GM12878 (cell line): ENCODE results near the gene MAN1B1. TPM values are rescaled to one million over a fixed set of nuclear protein-coding genes. Genes with fewer than 3 reads are reported as not detected.

ENCODE experiments used
- ATAC-seq: fragments of 200-7000 bp; cut with Tn5 transposase; 3 replicates; pipeline ENCODE4 v1.9.1; 2020; ENCODE audit warnings: mild to moderate bottlenecking, moderate library complexity
- BruUV-seq: library from RNA; stranded (reverse); fragments of 400-500 nt; replicated peaks from 2 replicates; lab custom pipeline; 2021; lab: Mats Ljungman, UMichigan
- CTCF ChIA-PET: fragments of 300-600 bp; sonication (Branson Sonifier 250); formaldehyde crosslinking; extraction: SDS; loops from one replicate; lab custom pipeline; 2021; ENCODE audit warnings: inconsistent platforms; lab: Yijun Ruan, JAX
- POLR2A ChIA-PET: fragments of 350-600 bp; formaldehyde crosslinking; extraction: SDS; loops from one replicate; lab custom pipeline; 2021; ENCODE audit warnings: inconsistent platforms; lab: Charles Lee
- RAD21 ChIA-PET: fragments of 300-600 bp; sonication (Branson Sonifier 250); formaldehyde crosslinking; loops from one replicate; lab custom pipeline; 2023; ENCODE audit warnings: antibody characterized with exemption; ENCODE audit not compliant: unreplicated experiment; lab: Charles Lee
- SMC1A ChIA-PET: fragments of 300-600 bp; sonication (Branson Sonifier 250); formaldehyde crosslinking; loops from one replicate; lab custom pipeline; 2023; ENCODE audit not compliant: unreplicated experiment, uncharacterized antibody; lab: Charles Lee
- DNase-seq: peaks from one replicate; pipeline ENCODE4 v3.0.0-alpha.2; 2011; ENCODE audit warnings: low read depth, low spot score
- FAIRE-seq: peaks from 3 replicates; lab custom pipeline; 2011; peaks lifted over from hg19 to GRCh38; lab: Jason Lieb, UNC
- H2AFZ ChIP-seq: 2 replicates; pipeline ENCODE4 v1.6.0; 2011; ENCODE audit warnings: low read depth, low read length, control low read depth; ENCODE audit not compliant: control insufficient read depth
- H3K27ac ChIP-seq: 2 replicates; pipeline ENCODE4 v1.5.1; 2011; ENCODE audit warnings: control low read depth; ENCODE audit not compliant: control insufficient read depth, insufficient read depth
- H3K27me3 ChIP-seq, 2 experiments: replicated peaks in 1 of 2; 2 replicates each; pipeline versions ENCODE4 v1.6.0 to v1.6.1; 2011; ENCODE audit warnings: low read length in 1 of 2; ENCODE audit not compliant: control insufficient read depth in 2 of 2, insufficient read depth in 2 of 2
- H3K36me3 ChIP-seq, 2 experiments: 2 replicates each; pipeline ENCODE4 v1.5.1; 2011; ENCODE audit warnings: low read length in 1 of 2; ENCODE audit not compliant: control insufficient read depth in 2 of 2, insufficient read depth in 2 of 2
- H3K4me1 ChIP-seq: 2 replicates; pipeline ENCODE4 v1.6.1; 2011; ENCODE audit warnings: mild to moderate bottlenecking, low read length, moderate library complexity, mixed read lengths; ENCODE audit not compliant: control insufficient read depth, insufficient read depth
- H3K4me2 ChIP-seq: 2 replicates; pipeline ENCODE4 v1.6.0; 2011; ENCODE audit warnings: control low read depth; ENCODE audit not compliant: control insufficient read depth, insufficient read depth
- H3K4me3 ChIP-seq: fragments of 200-600 bp; sonication (generic); 2 replicates; pipeline ENCODE4 v1.5.1; 2016
- H3K79me2 ChIP-seq: 2 replicates; pipeline ENCODE4 v1.6.0; 2011; ENCODE audit warnings: low read length; ENCODE audit not compliant: control insufficient read depth, insufficient read depth
- H3K9ac ChIP-seq: 2 replicates; pipeline ENCODE4 v1.8.0; 2011; ENCODE audit warnings: low read length, control low read depth, mixed read lengths; ENCODE audit not compliant: control insufficient read depth, insufficient read depth
- H3K9me3 ChIP-seq: replicated peaks from 3 replicates; pipeline ENCODE4 v1.5.1; 2011; ENCODE audit warnings: mild to moderate bottlenecking, low read length; ENCODE audit not compliant: control insufficient read depth, insufficient read depth
- H4K20me1 ChIP-seq: 2 replicates; pipeline ENCODE4 v1.6.0; 2011; ENCODE audit not compliant: control insufficient read depth, insufficient read depth
- BACH1 ChIP-seq: fragments of 450-650 bp; IDR thresholded peaks from 2 replicates; pipeline ENCODE4 v1.6.1; 2017; ENCODE audit warnings: mild to moderate bottlenecking, borderline replicate concordance
- BMI1 ChIP-seq: fragments of 450-650 bp; IDR thresholded peaks from 2 replicates; pipeline ENCODE4 v1.6.1; 2016; ENCODE audit warnings: mild to moderate bottlenecking, moderate library complexity, borderline replicate concordance
- BRCA1 ChIP-seq: IDR thresholded peaks from 2 replicates; pipeline ENCODE4 v1.6.1; 2011; ENCODE audit warnings: low read depth, low read length, improper control_type of control experiment
- CBX3 ChIP-seq: fragments of 200-600 bp; sonication (generic); IDR thresholded peaks from 2 replicates; pipeline ENCODE4 v1.6.1; 2016; ENCODE audit warnings: low read depth, borderline replicate concordance
- CREM ChIP-seq: IDR thresholded peaks from 2 replicates; pipeline ENCODE4 v1.6.1; 2014; ENCODE audit warnings: antibody characterized with exemption, low read depth
- CTCF ChIP-seq, 3 experiments: IDR thresholded peaks in 2 of 3; conservative IDR thresholded peaks in 1 of 3; 2 replicates each; pipeline ENCODE4 v1.5.1; 2011; ENCODE audit warnings: low read depth in 3 of 3, low read length in 3 of 3, mild to moderate bottlenecking in 3 of 3, control low read depth in 2 of 3, moderate library complexity in 2 of 3, inconsistent platforms in 1 of 3, mixed read lengths in 1 of 3; ENCODE audit not compliant: control insufficient read depth in 2 of 3, insufficient read depth in 1 of 3; ENCODE audit errors: extremely low read depth in 1 of 3
- E4F1 ChIP-seq: fragments of 450-650 bp; IDR thresholded peaks from 2 replicates; pipeline ENCODE4 v1.6.1; 2018; ENCODE audit warnings: borderline replicate concordance, mild to moderate bottlenecking; ENCODE audit not compliant: partially characterized antibody
- NKRF ChIP-seq: fragments of 450-650 bp; conservative IDR thresholded peaks from 2 replicates; pipeline ENCODE4 v1.6.1; 2017; ENCODE audit warnings: mild to moderate bottlenecking, moderate library complexity
- RBBP5 ChIP-seq: fragments of 200-600 bp; sonication (generic); conservative IDR thresholded peaks from 2 replicates; pipeline ENCODE4 v1.6.1; 2016
- RFX5 ChIP-seq: IDR thresholded peaks from 2 replicates; pipeline ENCODE4 v1.6.1; 2011; ENCODE audit warnings: low read depth, low read length, improper control_type of control experiment
- RUNX3 ChIP-seq: IDR thresholded peaks from 2 replicates; pipeline ENCODE4 v1.6.1; 2012; ENCODE audit warnings: low read length, inconsistent platforms
- SMARCA5 ChIP-seq: fragments of 450-650 bp; IDR thresholded peaks from 2 replicates; pipeline ENCODE4 v1.6.1; 2017; ENCODE audit warnings: mild to moderate bottlenecking
- SP1 ChIP-seq: IDR thresholded peaks from one replicate; pipeline ENCODE4 v1.6.1; 2011; ENCODE audit warnings: low read depth, low read length
- TCF3 ChIP-seq: IDR thresholded peaks from 2 replicates; pipeline ENCODE4 v1.6.1; 2012; ENCODE audit warnings: low read depth, mild to moderate bottlenecking, low read length, borderline replicate concordance; ENCODE audit not compliant: insufficient read depth
- ZBED1 ChIP-seq: IDR thresholded peaks from 2 replicates; pipeline ENCODE4 v1.6.1; 2016; ENCODE audit warnings: borderline replicate concordance
- ZNF207 ChIP-seq: fragments of 450-650 bp; IDR thresholded peaks from 2 replicates; pipeline ENCODE4 v1.6.1; 2014; ENCODE audit warnings: antibody characterized with exemption, mild to moderate bottlenecking, borderline replicate concordance
- WGBS: methylation state at CpG from one replicate; pipeline ENCODE4 v1.1.6; 2016; ENCODE audit warnings: low lambda C conversion rate; ENCODE audit not compliant: insufficient replicate concordance, insufficient coverage; ENCODE audit errors: missing lambda C conversion rate; 5-methylcytosine and 5-hydroxymethylcytosine counted together
- in situ Hi-C: fragments of 300-500 bp; cut with MboI; formaldehyde crosslinking; loops from 9 replicates; pipeline ENCODE4 v1.14.3; 2018; ENCODE audit warnings: mixed read lengths
- intact Hi-C: fragments of 100-400 bp; cut with micrococcal nuclease; formaldehyde crosslinking; loops from one replicate; pipeline ENCODE4 v1.14.2; 2022; ENCODE audit not compliant: unreplicated experiment
- polyA plus RNA-seq, 11 experiments: library from polyadenylated mRNA; depleted of rRNA in 4 of 11; unstranded in 6 of 11; stranded (reverse) in 5 of 11; fragments of >200 nt; fragmentation: Nextera tagmentation in 4 of 11; fragmentation: Illumina TruSeq in 1 of 11; extraction: Ambion mirVana in 4 of 11; extraction: Trizol in 1 of 11; gene quantifications; 1 replicate in 1 of 11; 2 replicates in 10 of 11; pipeline versions ENCODE4 v1.2.1 to v1.2.3, GENCODE V29; 2011 to 2016; ENCODE audit warnings: inconsistent platforms in 2 of 11, missing spikeins in 2 of 11, low read depth in 1 of 11
- total RNA-seq, 4 experiments: library from RNA; depleted of rRNA in 3 of 4; stranded (reverse); fragments of >200 nt in 3 of 4; fragmentation: Illumina TruSeq in 1 of 4; extraction: Trizol in 1 of 4; gene quantifications; 2 replicates each; pipeline versions ENCODE4 v1.2.1 to v1.2.3, GENCODE V29; 2013 to 2021

Gene MAN1B1
- total and polyA plus RNA-seq, 10 of the 15 experiments (the other 5 are each of a cell fraction or from before 2014, with no cell fraction given), result 0.71 to 34.1 (median 22.7) TPM

GRCh38 chr9:137139468-137140150, 52.8 kb downstream of the MAN1B1 start:
- WGBS, result 56% methylated on average over 26 of the region's 37 CpGs
- in situ Hi-C loops, result no loop called here
- H2AFZ ChIP-seq, result no peak overlapping the region
- SMC1A ChIA-PET, result no interaction called here
- no peak overlapping the region for H3K27ac ChIP-seq
- RAD21 ChIA-PET, result no interaction called here
- no peaks in the 10 kb centered on the region for H4K20me1 ChIP-seq
- intact Hi-C loops, result no loop called here
- H3K4me2 ChIP-seq, result no peak overlapping the region
- H3K9ac ChIP-seq, result no peak overlapping the region
- POLR2A ChIA-PET, result interaction anchor here (0.6 to 3.1 kb wide), 3 partner anchors 10 to 16 kb away, joined by 4 to 8 read pairs (median 5); no protein-coding TSS in a partner anchor
- CTCF ChIA-PET, result interaction anchor here (1.7 kb wide), 1 partner anchor 9 kb away, joined by 4 read pairs; no protein-coding TSS in a partner anchor
- H3K79me2 ChIP-seq, result no peaks in the 10 kb centered on the region
- peaks cover 10 to 14% of the 10 kb centered on the region in 2 experiments for H3K27me3 ChIP-seq
- TF ChIP-seq CTCF (IDR thresholded peaks at IDR 0.05 in 2 of 3, conservative IDR thresholded peaks at IDR 0.05 in 1 of 3; ENCODE audit: control insufficient read depth in 2 of 3, extremely low read depth in 1 of 3, insufficient read depth in 1 of 3, low read depth in 3 of 3, low read length in 3 of 3), result no peak
- no peak for TF ChIP-seq TCF3
- no peak for TF ChIP-seq E4F1
- TF ChIP-seq RUNX3, result no peak
- no peak for TF ChIP-seq RFX5
- TF ChIP-seq SMARCA5, result no peak
- no peak for TF ChIP-seq NKRF
- TF ChIP-seq ZBED1, result no peak
- TF ChIP-seq BMI1, result no peak
- TF ChIP-seq RBBP5, result no peak
- no peak for TF ChIP-seq SP1
- no peak for TF ChIP-seq ZNF207
- no peak for TF ChIP-seq CBX3
- no peak for TF ChIP-seq BACH1
- no peak for TF ChIP-seq CREM
- TF ChIP-seq BRCA1, result no peak
- no peaks in the 10 kb centered on the region for H3K36me3 ChIP-seq
- DNase-seq, result no peak
- no peak for FAIRE-seq
- H3K4me3 ChIP-seq, result no peak overlapping the region
- ATAC-seq, result no peak
- BruUV-seq, result no TSS peak
- no peaks in the 10 kb centered on the region for H3K4me1 ChIP-seq
- H3K9me3 ChIP-seq, result no peaks in the 10 kb centered on the region; the same call in 2 of the 3 replicates
